HepG2 (cell line): Measurements from ENCODE around the gene SEZ6. TPM values are rescaled to one million over a fixed set of nuclear protein-coding genes. Genes with fewer than 3 reads are reported as not detected.
A peak's percentile ranks its signal among the peaks of the same experiment; 100 is the strongest.

ENCODE experiments used
- GATA4 ChIP-seq: sonication (generic); IDR thresholded peaks from 2 replicates; pipeline ENCODE4 v1.6.1; 2016; ENCODE audit warnings: antibody characterized with exemption, low read depth, borderline replicate concordance
- HNRNPH1 ChIP-seq: fragments of 200-400 bp; formaldehyde crosslinking; optimal IDR thresholded peaks from 2 replicates; pipeline ENCODE3; 2017; ENCODE audit warnings: mild to moderate bottlenecking, low read depth, low read length
- MED8 ChIP-seq: sonication (generic); formaldehyde crosslinking; IDR thresholded peaks from 2 replicates; pipeline ENCODE4 v1.8.1; 2023; ENCODE audit warnings: mild to moderate bottlenecking, missing genetic modification reagents; ENCODE audit not compliant: insufficient replicate concordance
- NR2F6 ChIP-seq, 2 experiments: IDR thresholded peaks; 2 replicates each; pipeline ENCODE4 v1.6.1; 2016; ENCODE audit warnings: antibody characterized with exemption in 1 of 2, mild to moderate bottlenecking in 1 of 2
- POLR2A ChIP-seq, 2 experiments: IDR thresholded peaks; 2 replicates each; pipeline ENCODE4 v1.6.1; 2011; ENCODE audit warnings: low read depth in 2 of 2, low read length in 2 of 2, mild to moderate bottlenecking in 1 of 2, moderate library complexity in 1 of 2; ENCODE audit not compliant: insufficient read depth in 1 of 2
- RFXAP ChIP-seq: sonication (generic); formaldehyde crosslinking; IDR thresholded peaks from 2 replicates; pipeline ENCODE4 v1.4.0; 2020; ENCODE audit warnings: missing genetic modification reagents, borderline replicate concordance
- SMARCC2 ChIP-seq: fragments of 450-650 bp; IDR thresholded peaks from 2 replicates; pipeline ENCODE4 v1.6.1; 2017; ENCODE audit warnings: antibody characterized with exemption, mild to moderate bottlenecking
- ZFP1 ChIP-seq: IDR thresholded peaks from 2 replicates; pipeline ENCODE4 v1.6.1; 2016
- ZFP90 ChIP-seq: sonication (generic); formaldehyde crosslinking; IDR thresholded peaks from 2 replicates; pipeline ENCODE4 v1.8.0; 2022; ENCODE audit warnings: missing genetic modification reagents, mild to moderate bottlenecking, inconsistent platforms, borderline replicate concordance
- ZNF136 ChIP-seq: sonication (generic); formaldehyde crosslinking; IDR thresholded peaks from 2 replicates; pipeline ENCODE4 v1.8.1; 2022; ENCODE audit warnings: low read depth, mild to moderate bottlenecking, moderate library complexity, missing genetic modification reagents
- ZNF431 ChIP-seq: sonication (generic); formaldehyde crosslinking; IDR thresholded peaks from 2 replicates; pipeline ENCODE4 v1.9.0; 2022; ENCODE audit warnings: missing genetic modification reagents, low read depth, mild to moderate bottlenecking, borderline replicate concordance
- ZNF547 ChIP-seq: sonication (generic); formaldehyde crosslinking; IDR thresholded peaks from 2 replicates; pipeline ENCODE4 v1.5.1; 2020; ENCODE audit warnings: mild to moderate bottlenecking, missing genetic modification reagents
- ZNF552 ChIP-seq: sonication (generic); formaldehyde crosslinking; IDR thresholded peaks from 2 replicates; pipeline ENCODE4 v1.9.0; 2022; ENCODE audit warnings: missing genetic modification reagents, mild to moderate bottlenecking, borderline replicate concordance
- ZNF629 ChIP-seq: sonication (generic); formaldehyde crosslinking; conservative IDR thresholded peaks from 2 replicates; pipeline ENCODE4 v1.5.0; 2020; ENCODE audit warnings: missing genetic modification reagents
- ZNF746 ChIP-seq: sonication (generic); formaldehyde crosslinking; IDR thresholded peaks from 2 replicates; pipeline ENCODE4 v1.8.0; 2022; ENCODE audit warnings: mild to moderate bottlenecking, missing genetic modification reagents
- ZSCAN20 ChIP-seq: sonication (generic); formaldehyde crosslinking; IDR thresholded peaks from 2 replicates; pipeline ENCODE4 v1.4.0; 2020; ENCODE audit warnings: missing genetic modification reagents, mild to moderate bottlenecking, borderline replicate concordance
- polyA plus RNA-seq, 8 experiments: library from polyadenylated mRNA; depleted of rRNA in 3 of 8; stranded (reverse) in 7 of 8; unstranded in 1 of 8; fragments of >200 nt; fragmentation: Illumina TruSeq in 4 of 8; extraction: Trizol in 4 of 8; gene quantifications; 2 replicates each; pipeline versions ENCODE4 v1.2.1 to v1.2.3, GENCODE V29; 2011 to 2016; ENCODE audit warnings: low read depth in 4 of 8, missing spikeins in 1 of 8, mixed read lengths in 1 of 8; ENCODE audit not compliant: insufficient read depth in 1 of 8
- total RNA-seq, 5 experiments: library from RNA; depleted of rRNA; stranded (reverse); fragments of >200 nt; fragmentation: Illumina TruSeq; extraction: Trizol; gene quantifications; 2 replicates each; pipeline ENCODE4 v1.2.3, GENCODE V29; 2016; ENCODE audit warnings: low read depth in 1 of 5
- TF ChIP-seq, protein P1 (sequence below): sonication (generic); formaldehyde crosslinking; IDR thresholded peaks from 2 replicates; pipeline ENCODE4 v1.5.0; 2020; ENCODE audit warnings: mild to moderate bottlenecking, missing genetic modification reagents
- TF ChIP-seq, protein P2 (sequence below): sonication (generic); formaldehyde crosslinking; IDR thresholded peaks from 2 replicates; pipeline ENCODE4 v1.4.0; 2020; ENCODE audit warnings: missing genetic modification reagents
- TF ChIP-seq, protein P3 (sequence below): sonication (generic); formaldehyde crosslinking; IDR thresholded peaks from 2 replicates; pipeline ENCODE4 v1.4.0; 2020; ENCODE audit warnings: mild to moderate bottlenecking, missing genetic modification reagents, borderline replicate concordance
- TF ChIP-seq, protein P4 (sequence below): sonication (generic); formaldehyde crosslinking; IDR thresholded peaks from 2 replicates; pipeline ENCODE4 v1.5.0; 2020; ENCODE audit warnings: missing genetic modification reagents, mild to moderate bottlenecking, borderline replicate concordance

The SEZ6 gene
- total and polyA plus RNA-seq, 2 of the 13 experiments (the other 11 are each of a cell fraction or from before 2014, with no cell fraction given), result not detected

DNA sequence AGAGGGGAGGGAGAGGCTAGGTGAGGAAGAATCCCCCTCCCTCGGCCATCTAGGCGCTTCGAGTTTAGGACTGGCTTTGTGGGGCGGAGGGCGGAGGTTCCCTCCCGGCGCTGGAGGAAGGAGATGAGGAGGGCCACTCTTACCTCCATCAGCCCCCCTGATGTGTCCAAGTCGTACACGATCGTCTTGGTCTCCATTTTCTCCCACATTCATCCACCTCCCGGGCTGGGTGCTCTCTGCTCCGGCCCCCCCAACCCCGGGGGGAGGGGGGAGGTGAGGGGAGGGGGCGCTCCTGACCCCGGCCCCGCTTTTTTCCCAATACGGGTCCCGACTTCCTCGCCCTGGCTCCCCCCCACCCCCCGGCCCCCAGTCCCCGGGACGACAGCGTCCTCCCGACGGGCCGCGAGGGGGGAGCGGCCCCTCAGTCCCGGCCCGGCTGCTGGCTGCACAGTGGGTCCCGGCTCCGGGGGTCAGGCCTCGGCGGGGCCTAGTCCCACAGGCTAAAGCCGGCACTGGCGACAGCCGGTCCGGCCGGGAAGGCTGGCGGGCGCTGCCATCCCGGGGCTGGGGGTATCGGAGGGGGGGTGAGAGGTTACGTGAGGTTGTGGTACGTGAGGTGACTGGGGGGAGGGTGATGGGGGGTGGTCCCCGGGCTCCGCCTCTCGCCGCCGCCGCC lies 54.9 kb downstream of the SEZ6 start (continued):
- TF ChIP-seq GATA4, result no peak
- TF ChIP-seq ZNF552 (CRISPR knock-in tag), result no peak
- peak in 1 of 2 experiments; percentile 58; a peak in 1 of 4 replicates for TF ChIP-seq POLR2A (IDR thresholded peaks at IDR 0.05; ENCODE audit: insufficient read depth in 1 of 2, low read depth in 2 of 2, low read length in 2 of 2)
- TF ChIP-seq SMARCC2, result no peak
- no peak for TF ChIP-seq ZNF136 (CRISPR knock-in tag)
- no peak for TF ChIP-seq ZNF629 (CRISPR knock-in tag)
- no peak for TF ChIP-seq ZFP1 (CRISPR knock-in tag)
- no peak for TF ChIP-seq RFXAP (CRISPR knock-in tag)
- TF ChIP-seq ZNF746 (CRISPR knock-in tag), result no peak
- TF ChIP-seq, protein P1, sequence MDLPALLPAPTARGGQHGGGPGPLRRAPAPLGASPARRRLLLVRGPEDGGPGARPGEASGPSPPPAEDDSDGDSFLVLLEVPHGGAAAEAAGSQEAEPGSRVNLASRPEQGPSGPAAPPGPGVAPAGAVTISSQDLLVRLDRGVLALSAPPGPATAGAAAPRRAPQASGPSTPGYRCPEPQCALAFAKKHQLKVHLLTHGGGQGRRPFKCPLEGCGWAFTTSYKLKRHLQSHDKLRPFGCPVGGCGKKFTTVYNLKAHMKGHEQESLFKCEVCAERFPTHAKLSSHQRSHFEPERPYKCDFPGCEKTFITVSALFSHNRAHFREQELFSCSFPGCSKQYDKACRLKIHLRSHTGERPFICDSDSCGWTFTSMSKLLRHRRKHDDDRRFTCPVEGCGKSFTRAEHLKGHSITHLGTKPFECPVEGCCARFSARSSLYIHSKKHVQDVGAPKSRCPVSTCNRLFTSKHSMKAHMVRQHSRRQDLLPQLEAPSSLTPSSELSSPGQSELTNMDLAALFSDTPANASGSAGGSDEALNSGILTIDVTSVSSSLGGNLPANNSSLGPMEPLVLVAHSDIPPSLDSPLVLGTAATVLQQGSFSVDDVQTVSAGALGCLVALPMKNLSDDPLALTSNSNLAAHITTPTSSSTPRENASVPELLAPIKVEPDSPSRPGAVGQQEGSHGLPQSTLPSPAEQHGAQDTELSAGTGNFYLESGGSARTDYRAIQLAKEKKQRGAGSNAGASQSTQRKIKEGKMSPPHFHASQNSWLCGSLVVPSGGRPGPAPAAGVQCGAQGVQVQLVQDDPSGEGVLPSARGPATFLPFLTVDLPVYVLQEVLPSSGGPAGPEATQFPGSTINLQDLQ (CRISPR knock-in tag), result no peak
- no peak for TF ChIP-seq NR2F6 (IDR thresholded peaks at IDR 0.05)
- TF ChIP-seq NR2F6 (CRISPR knock-in tag; IDR thresholded peaks at IDR 0.05), result no peak
- TF ChIP-seq ZSCAN20 (CRISPR knock-in tag), result no peak
- no peak for TF ChIP-seq ZNF547 (CRISPR knock-in tag)
- TF ChIP-seq ZFP90, result 0 out of 2 replicates have a peak, but pooled peaks have one; percentile 14
- TF ChIP-seq HNRNPH1, result no peak
- TF ChIP-seq, protein P2, sequence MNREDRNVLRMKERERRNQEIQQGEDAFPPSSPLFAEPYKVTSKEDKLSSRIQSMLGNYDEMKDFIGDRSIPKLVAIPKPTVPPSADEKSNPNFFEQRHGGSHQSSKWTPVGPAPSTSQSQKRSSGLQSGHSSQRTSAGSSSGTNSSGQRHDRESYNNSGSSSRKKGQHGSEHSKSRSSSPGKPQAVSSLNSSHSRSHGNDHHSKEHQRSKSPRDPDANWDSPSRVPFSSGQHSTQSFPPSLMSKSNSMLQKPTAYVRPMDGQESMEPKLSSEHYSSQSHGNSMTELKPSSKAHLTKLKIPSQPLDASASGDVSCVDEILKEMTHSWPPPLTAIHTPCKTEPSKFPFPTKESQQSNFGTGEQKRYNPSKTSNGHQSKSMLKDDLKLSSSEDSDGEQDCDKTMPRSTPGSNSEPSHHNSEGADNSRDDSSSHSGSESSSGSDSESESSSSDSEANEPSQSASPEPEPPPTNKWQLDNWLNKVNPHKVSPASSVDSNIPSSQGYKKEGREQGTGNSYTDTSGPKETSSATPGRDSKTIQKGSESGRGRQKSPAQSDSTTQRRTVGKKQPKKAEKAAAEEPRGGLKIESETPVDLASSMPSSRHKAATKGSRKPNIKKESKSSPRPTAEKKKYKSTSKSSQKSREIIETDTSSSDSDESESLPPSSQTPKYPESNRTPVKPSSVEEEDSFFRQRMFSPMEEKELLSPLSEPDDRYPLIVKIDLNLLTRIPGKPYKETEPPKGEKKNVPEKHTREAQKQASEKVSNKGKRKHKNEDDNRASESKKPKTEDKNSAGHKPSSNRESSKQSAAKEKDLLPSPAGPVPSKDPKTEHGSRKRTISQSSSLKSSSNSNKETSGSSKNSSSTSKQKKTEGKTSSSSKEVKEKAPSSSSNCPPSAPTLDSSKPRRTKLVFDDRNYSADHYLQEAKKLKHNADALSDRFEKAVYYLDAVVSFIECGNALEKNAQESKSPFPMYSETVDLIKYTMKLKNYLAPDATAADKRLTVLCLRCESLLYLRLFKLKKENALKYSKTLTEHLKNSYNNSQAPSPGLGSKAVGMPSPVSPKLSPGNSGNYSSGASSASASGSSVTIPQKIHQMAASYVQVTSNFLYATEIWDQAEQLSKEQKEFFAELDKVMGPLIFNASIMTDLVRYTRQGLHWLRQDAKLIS, result no peak
- TF ChIP-seq, protein P3, sequence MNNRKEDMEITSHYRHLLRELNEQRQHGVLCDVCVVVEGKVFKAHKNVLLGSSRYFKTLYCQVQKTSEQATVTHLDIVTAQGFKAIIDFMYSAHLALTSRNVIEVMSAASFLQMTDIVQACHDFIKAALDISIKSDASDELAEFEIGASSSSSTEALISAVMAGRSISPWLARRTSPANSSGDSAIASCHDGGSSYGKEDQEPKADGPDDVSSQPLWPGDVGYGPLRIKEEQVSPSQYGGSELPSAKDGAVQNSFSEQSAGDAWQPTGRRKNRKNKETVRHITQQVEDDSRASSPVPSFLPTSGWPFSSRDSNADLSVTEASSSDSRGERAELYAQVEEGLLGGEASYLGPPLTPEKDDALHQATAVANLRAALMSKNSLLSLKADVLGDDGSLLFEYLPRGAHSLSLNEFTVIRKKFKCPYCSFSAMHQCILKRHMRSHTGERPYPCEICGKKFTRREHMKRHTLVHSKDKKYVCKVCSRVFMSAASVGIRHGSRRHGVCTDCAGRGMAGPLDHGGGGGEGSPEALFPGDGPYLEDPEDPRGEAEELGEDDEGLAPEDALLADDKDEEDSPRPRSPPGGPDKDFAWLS (CRISPR knock-in tag), result no peak
- TF ChIP-seq, protein P4, sequence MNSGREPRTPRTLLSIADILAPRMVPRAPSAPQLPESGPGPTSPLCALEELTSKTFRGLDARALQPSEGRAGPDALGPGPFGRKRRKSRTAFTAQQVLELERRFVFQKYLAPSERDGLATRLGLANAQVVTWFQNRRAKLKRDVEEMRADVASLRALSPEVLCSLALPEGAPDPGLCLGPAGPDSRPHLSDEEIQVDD (CRISPR knock-in tag), result no peak
- TF ChIP-seq ZNF431 (CRISPR knock-in tag), result no peak
- TF ChIP-seq MED8 (CRISPR knock-in tag), result no peak
